ENCODE measurements around the gene RALGPS2. TPM values are rescaled to one million over a fixed set of nuclear protein-coding genes. Genes with fewer than 3 reads are reported as not detected.

The RALGPS2 gene
- total and polyA plus RNA-seq, 2 of the 13 experiments (the other 11 are each of a cell fraction or from before 2014, with no cell fraction given), result 15.6 to 36.0 TPM

GRCh38 chr1:178725466-178726086 lies 532 bp downstream of the RALGPS2 start:
- POLR2A ChIA-PET, result interaction anchor here (0.8 to 3.1 kb wide), 10 partner anchors 20 to 640 kb away, joined by 3 to 26 read pairs (median 6); no protein-coding TSS in a partner anchor
- BruUV-seq (replicated peaks), result TSS peak; percentile 79
- DNase-seq (ENCODE audit: low spot score) (no peak), ATAC-seq (peak; percentile 78), FAIRE-seq (no peak)
- intact Hi-C loops (cut with micrococcal nuclease; ENCODE audit: unreplicated experiment) (loop anchor here (1.0 to 2.0 kb wide), 4 partner anchors 28 to 183 kb away; no protein-coding TSS in a partner anchor), in situ Hi-C loops (cut with HindIII; ENCODE audit: extremely low pct_ligation_motif_present, low pct_unique_long_range_greater_than_20kb) (loop anchor here (25.0 kb wide), 1 partner anchor 413 kb away; no protein-coding TSS in a partner anchor)
- WGBS (ENCODE audit: low lambda C conversion rate), result 0% methylated on average over 7 of the region's 75 CpGs
- Histone ChIP-seq H3K4me2 (ENCODE audit: low read depth, low read length) (peak overlapping the region; percentile 79), H3K36me3 (replicated peaks in 1 of 2; ENCODE audit: control insufficient read depth in 1 of 2, insufficient read depth in 2 of 2, low read length in 2 of 2) (no peaks in the 10 kb centered on the region), H2AFZ (ENCODE audit: low read length) (no peak overlapping the region), H3K27ac (ENCODE audit: extremely low read length, insufficient read depth, low read length) (peak overlapping the region; percentile 95), H3K27me3 (ENCODE audit: control insufficient read depth in 1 of 2, insufficient read depth in 2 of 2, low read length in 2 of 2) (no peaks in the 10 kb centered on the region), H3K4me3 (replicated peaks in 1 of 3; ENCODE audit: insufficient read depth in 1 of 3, low read depth in 2 of 3, low read length in 3 of 3) (peak overlapping the region; percentile 87 to 95 (median 91)), H3K79me2 (ENCODE audit: insufficient read depth, low read length) (peaks cover 39% of the 10 kb centered on the region), H3K9me3 (ENCODE audit: low read length) (no peaks in the 10 kb centered on the region), H3K9ac (ENCODE audit: insufficient read depth, low read depth, low read length) (peak overlapping the region; percentile 96), H4K20me1 (ENCODE audit: insufficient read depth, low read length) (no peaks in the 10 kb centered on the region), H3K4me1 (ENCODE audit: insufficient read depth, low read length) (peaks cover 33% of the 10 kb centered on the region)
- CTCF ChIA-PET (ENCODE audit: low intra/inter-chr PET ratio, low total read pairs), result interaction anchor here (1.7 kb wide), 1 partner anchor 183 kb away, joined by 8 read pairs; no protein-coding TSS in a partner anchor
- TF ChIP-seq AFF4 (CRISPR knock-in tag; IDR thresholded peaks at IDR 0.05) (no peak), KLF12 (CRISPR knock-in tag; IDR thresholded peaks at IDR 0.05; ENCODE audit: borderline replicate concordance) (no peak), AHDC1 (CRISPR knock-in tag; IDR thresholded peaks at IDR 0.05; ENCODE audit: borderline replicate concordance) (no peak), HBP1 (CRISPR knock-in tag; IDR thresholded peaks at IDR 0.05; ENCODE audit: low read depth) (no peak), ZNF609 (CRISPR knock-in tag; IDR thresholded peaks at IDR 0.05; ENCODE audit: borderline replicate concordance) (no peak), HCFC1 (IDR thresholded peaks at IDR 0.05; ENCODE audit: low read depth, low read length) (no peak)

Data from HepG2 (cell line).